K562 (cell line): ENCODE results near the gene FAM24B. TPM values are rescaled to one million over a fixed set of nuclear protein-coding genes. Genes with fewer than 3 reads are reported as not detected.
A peak's percentile ranks its signal among the peaks of the same experiment; 100 is the strongest.
"Not testable (repeated sequence)": the region's sequence is repeated elsewhere in the genome, so short reads cannot be mapped to it uniquely, and the experiment has no call there.

ENCODE experiments used
- ATAC-seq: fragments of 200-7000 bp; cut with Tn5 transposase; 3 replicates; pipeline ENCODE4 v1.9.1; 2020; ENCODE audit warnings: moderate library complexity
- BruUV-seq: library from RNA; stranded (reverse); fragments of 400-500 nt; replicated peaks from 2 replicates; lab custom pipeline; 2021; lab: Mats Ljungman, UMichigan
- CTCF ChIA-PET: fragments of 300-600 bp; formaldehyde crosslinking; extraction: SDS; loops from one replicate; lab custom pipeline; 2021; ENCODE audit warnings: low intra/inter-chr PET ratio; lab: Yijun Ruan, JAX
- POLR2A ChIA-PET: fragments of 300-600, 350-650 bp; sonication (Branson Sonifier 250); formaldehyde crosslinking; extraction: SDS; loops from one replicate; lab custom pipeline; 2021; ENCODE audit warnings: antibody characterized with exemption, inconsistent platforms; lab: Yijun Ruan, JAX
- DNase-seq, 4 experiments: peaks; one replicate each; pipeline versions ENCODE4 v3.0.0 to v3.0.0-alpha.2; 2011 to 2018; ENCODE audit warnings: low spot score in 3 of 4, mixed read lengths in 3 of 4; ENCODE audit errors: extremely low read depth in 1 of 4
- FAIRE-seq: peaks from 2 replicates; lab custom pipeline; 2011; peaks lifted over from hg19 to GRCh38; lab: Jason Lieb, UNC
- H2AFZ ChIP-seq: 2 replicates; pipeline ENCODE4 v1.6.0; 2011; ENCODE audit warnings: low read depth, low read length, control low read depth, inconsistent platforms
- H3K27ac ChIP-seq: fragments of 200-600 bp; 3 replicates; pipeline ENCODE4 v1.8.0; 2011; ENCODE audit warnings: low read depth, mild to moderate bottlenecking, control low read depth, inconsistent platforms, low read length, moderate library complexity, mixed read lengths; ENCODE audit errors: extremely low read depth
- H3K27me3 ChIP-seq, 2 experiments: fragments of 300-600 bp in 1 of 2; 2 replicates in 1 of 2; 3 replicates in 1 of 2; pipeline versions ENCODE4 v1.6.0 to v1.8.0; 2011; ENCODE audit warnings: inconsistent platforms in 2 of 2, low read length in 2 of 2, mild to moderate bottlenecking in 1 of 2, mixed read lengths in 1 of 2, moderate library complexity in 1 of 2; ENCODE audit not compliant: control insufficient read depth in 2 of 2, insufficient read depth in 2 of 2
- H3K36me3 ChIP-seq: fragments of 300-600 bp; 3 replicates; pipeline ENCODE4 v1.8.0; 2011; ENCODE audit warnings: mild to moderate bottlenecking, low read length, inconsistent platforms; ENCODE audit not compliant: control insufficient read depth, insufficient read depth
- H3K4me1 ChIP-seq, 2 experiments: fragments of 200-600 bp in 1 of 2; replicated peaks in 1 of 2; 2 replicates in 1 of 2; 3 replicates in 1 of 2; pipeline versions ENCODE4 v1.5.1 to v1.8.0; 2011; ENCODE audit warnings: inconsistent platforms in 2 of 2, low read length in 2 of 2, mild to moderate bottlenecking in 1 of 2, mixed read lengths in 1 of 2, moderate library complexity in 1 of 2; ENCODE audit not compliant: control insufficient read depth in 2 of 2, insufficient read depth in 2 of 2
- H3K4me2 ChIP-seq: 2 replicates; pipeline ENCODE4 v1.6.1; 2011; ENCODE audit warnings: low read length, control low read depth, inconsistent platforms, mixed read lengths; ENCODE audit not compliant: insufficient read depth
- H3K4me3 ChIP-seq: fragments of 200-600 bp; sonication (generic), shearing (Covaris generic); 2 replicates; pipeline ENCODE4 v1.5.1; 2016; ENCODE audit warnings: control low read depth, inconsistent platforms
- H3K79me2 ChIP-seq: fragments of 200-600 bp; 3 replicates; pipeline ENCODE4 v1.8.0; 2011; ENCODE audit warnings: low read length, inconsistent platforms; ENCODE audit not compliant: control insufficient read depth, insufficient read depth
- H3K9ac ChIP-seq, 2 experiments: 2 replicates each; pipeline versions ENCODE4 v1.6.0 to v1.6.1; 2011; ENCODE audit warnings: low read depth in 2 of 2, low read length in 2 of 2, control low read depth in 1 of 2, inconsistent platforms in 1 of 2, mild to moderate bottlenecking in 1 of 2, mixed read lengths in 1 of 2; ENCODE audit not compliant: insufficient read depth in 1 of 2
- H3K9me1 ChIP-seq: one replicate; pipeline ENCODE4 v1.6.0; 2011; ENCODE audit warnings: inconsistent platforms, mild to moderate bottlenecking, low read length, moderate library complexity; ENCODE audit not compliant: control insufficient read depth, insufficient read depth
- H3K9me3 ChIP-seq: replicated peaks from 2 replicates; pipeline ENCODE4 v1.5.1; 2011; ENCODE audit warnings: low read depth, low read length, inconsistent platforms; ENCODE audit not compliant: control insufficient read depth, insufficient read depth
- H4K20me1 ChIP-seq: replicated peaks from 2 replicates; pipeline ENCODE4 v1.6.1; 2011; ENCODE audit warnings: low read length, inconsistent platforms, mixed read lengths; ENCODE audit not compliant: control insufficient read depth, insufficient read depth
- ZNF507 ChIP-seq: conservative IDR thresholded peaks from 2 replicates; pipeline ENCODE4 v1.6.1; 2017; ENCODE audit warnings: missing genetic modification characterization, missing compliant biosample characterization
- WGBS: fragments of 100-300 bp; shearing (Covaris generic); methylation state at CpG from one replicate; pipeline ENCODE4 v1.1.6; 2016; ENCODE audit warnings: low coverage, mixed read lengths; ENCODE audit not compliant: insufficient coverage; ENCODE audit errors: missing lambda C conversion rate; 5-methylcytosine and 5-hydroxymethylcytosine counted together
- in situ Hi-C: fragments of 300-500 bp; cut with MboI; formaldehyde crosslinking; loops from 4 replicates; pipeline ENCODE4 v1.15.0; 2018; ENCODE audit warnings: inconsistent platforms, mixed read lengths
- intact Hi-C: fragments of 100-400 bp; cut with micrococcal nuclease; formaldehyde crosslinking; loops from 2 replicates; pipeline ENCODE4 v1.14.2; 2022
- polyA plus RNA-seq, 8 experiments: library from polyadenylated mRNA; depleted of rRNA in 4 of 8; stranded (reverse) in 5 of 8; unstranded in 3 of 8; fragments of >200 nt; fragmentation: Nextera tagmentation in 2 of 8; fragmentation: Illumina TruSeq in 1 of 8; extraction: Ambion mirVana in 2 of 8; extraction: Trizol in 1 of 8; gene quantifications; 2 replicates each; pipeline versions ENCODE4 v1.2.1 to v1.2.3, GENCODE V29; 2011 to 2014; ENCODE audit warnings: inconsistent platforms in 1 of 8, missing spikeins in 1 of 8
- total RNA-seq, 7 experiments: library from RNA; depleted of rRNA in 6 of 7; stranded (reverse); fragments of >200 nt in 6 of 7; fragmentation: Illumina TruSeq in 2 of 7; extraction: Trizol in 2 of 7; gene quantifications; 2 replicates each; pipeline versions ENCODE4 v1.2.1 to v1.2.3, GENCODE V29; 2011 to 2021; ENCODE audit warnings: low replicate concordance in 1 of 7
- TF ChIP-seq, protein P1 (sequence below), 2 experiments: fragments of 450-650 bp in 1 of 2; sonication (generic) in 1 of 2; formaldehyde crosslinking in 1 of 2; IDR thresholded peaks; 2 replicates each; pipeline versions ENCODE4 v1.7.1 to v1.9.0; 2016 to 2022; ENCODE audit warnings: inconsistent platforms in 1 of 2, mild to moderate bottlenecking in 1 of 2, missing genetic modification reagents in 1 of 2

FAM24B gene
- total and polyA plus RNA-seq, 9 of the 15 experiments (the other 6 are each of a cell fraction or from before 2014, with no cell fraction given): 6.0 to 19.6 (median 9.2) TPM

DNA sequence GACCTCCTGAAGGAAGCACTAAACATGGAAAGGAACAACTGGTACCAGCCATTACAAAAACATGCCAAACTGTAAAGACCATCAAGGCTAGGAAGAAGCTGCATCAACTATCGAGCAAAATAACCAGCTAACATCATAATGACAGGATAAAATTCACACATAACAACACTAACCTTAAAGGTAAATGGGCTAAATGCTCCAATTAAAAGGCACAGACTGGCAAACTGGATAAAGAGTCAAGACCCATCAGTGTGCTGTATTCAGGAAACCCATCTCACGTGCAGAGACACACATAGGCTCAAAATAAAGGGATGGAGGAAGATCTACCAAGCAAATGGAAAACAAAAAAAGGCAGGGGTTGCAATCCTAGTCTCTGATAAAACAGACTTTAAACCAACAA, 10.6 kb downstream of the FAM24B start:
- ATAC-seq, H3K4me2 ChIP-seq, H4K20me1 ChIP-seq, H3K27me3 ChIP-seq, CTCF ChIA-PET, BruUV-seq, intact Hi-C loops, H3K9ac ChIP-seq, FAIRE-seq, H2AFZ ChIP-seq, H3K9me3 ChIP-seq, H3K9me1 ChIP-seq: not testable (repeated sequence)
- H3K79me2 ChIP-seq: peaks cover 41% of the 10 kb centered on the region
- 82% methylated on average over 1 of the region's 2 CpGs for WGBS
- TF ChIP-seq ZNF507 (tag): peak; percentile 76
- TF ChIP-seq, all 486 proteins: peak for 1; not testable (repeated sequence) for 485
- H3K4me3 ChIP-seq, H3K27ac ChIP-seq, in situ Hi-C loops, H3K4me1 ChIP-seq, POLR2A ChIA-PET, DNase-seq, H3K36me3 ChIP-seq: not testable (repeated sequence)

DNA sequence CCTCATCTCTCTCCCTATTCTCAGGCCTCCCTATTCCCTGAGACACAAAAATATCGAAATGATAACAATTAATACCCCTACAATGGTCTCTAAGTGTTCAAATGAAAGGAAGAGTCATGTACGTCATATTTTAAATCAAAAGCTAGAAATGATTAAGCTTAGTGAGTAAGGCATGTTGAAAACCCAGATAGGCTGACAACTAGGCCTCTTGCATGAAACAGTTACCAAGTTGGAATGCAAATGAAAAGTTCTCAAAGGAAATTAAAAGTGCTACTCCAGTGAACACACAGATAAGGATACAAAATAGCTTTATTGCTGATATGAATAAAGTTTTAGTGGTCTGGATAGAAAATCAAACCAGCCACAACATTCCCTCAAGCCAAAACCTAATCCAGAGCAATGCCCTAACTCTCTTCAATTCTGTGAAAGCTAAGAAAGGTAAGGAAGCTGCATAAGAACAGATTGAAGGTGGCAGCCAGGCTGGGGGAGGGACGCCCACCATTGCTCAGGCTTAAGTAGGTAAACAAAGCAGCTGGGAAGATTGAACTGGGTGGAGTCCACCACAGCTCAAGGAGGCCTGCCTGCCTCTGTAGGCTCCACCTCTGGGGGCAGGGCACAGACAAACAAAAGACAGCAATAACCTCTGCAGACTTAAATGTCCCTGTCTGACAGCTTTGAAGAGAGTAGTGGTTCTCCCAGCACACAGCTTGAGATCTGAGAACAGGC, 12.5 kb downstream of the FAM24B start:
- H3K4me3 ChIP-seq, H3K4me1 ChIP-seq, H4K20me1 ChIP-seq, H3K27ac ChIP-seq, BruUV-seq, H3K36me3 ChIP-seq, H3K4me2 ChIP-seq, H2AFZ ChIP-seq, ATAC-seq, H3K9ac ChIP-seq, H3K9me3 ChIP-seq, CTCF ChIA-PET, H3K27me3 ChIP-seq, FAIRE-seq, in situ Hi-C loops, H3K9me1 ChIP-seq, DNase-seq, intact Hi-C loops: not testable (repeated sequence)
- TF ChIP-seq, protein P1, sequence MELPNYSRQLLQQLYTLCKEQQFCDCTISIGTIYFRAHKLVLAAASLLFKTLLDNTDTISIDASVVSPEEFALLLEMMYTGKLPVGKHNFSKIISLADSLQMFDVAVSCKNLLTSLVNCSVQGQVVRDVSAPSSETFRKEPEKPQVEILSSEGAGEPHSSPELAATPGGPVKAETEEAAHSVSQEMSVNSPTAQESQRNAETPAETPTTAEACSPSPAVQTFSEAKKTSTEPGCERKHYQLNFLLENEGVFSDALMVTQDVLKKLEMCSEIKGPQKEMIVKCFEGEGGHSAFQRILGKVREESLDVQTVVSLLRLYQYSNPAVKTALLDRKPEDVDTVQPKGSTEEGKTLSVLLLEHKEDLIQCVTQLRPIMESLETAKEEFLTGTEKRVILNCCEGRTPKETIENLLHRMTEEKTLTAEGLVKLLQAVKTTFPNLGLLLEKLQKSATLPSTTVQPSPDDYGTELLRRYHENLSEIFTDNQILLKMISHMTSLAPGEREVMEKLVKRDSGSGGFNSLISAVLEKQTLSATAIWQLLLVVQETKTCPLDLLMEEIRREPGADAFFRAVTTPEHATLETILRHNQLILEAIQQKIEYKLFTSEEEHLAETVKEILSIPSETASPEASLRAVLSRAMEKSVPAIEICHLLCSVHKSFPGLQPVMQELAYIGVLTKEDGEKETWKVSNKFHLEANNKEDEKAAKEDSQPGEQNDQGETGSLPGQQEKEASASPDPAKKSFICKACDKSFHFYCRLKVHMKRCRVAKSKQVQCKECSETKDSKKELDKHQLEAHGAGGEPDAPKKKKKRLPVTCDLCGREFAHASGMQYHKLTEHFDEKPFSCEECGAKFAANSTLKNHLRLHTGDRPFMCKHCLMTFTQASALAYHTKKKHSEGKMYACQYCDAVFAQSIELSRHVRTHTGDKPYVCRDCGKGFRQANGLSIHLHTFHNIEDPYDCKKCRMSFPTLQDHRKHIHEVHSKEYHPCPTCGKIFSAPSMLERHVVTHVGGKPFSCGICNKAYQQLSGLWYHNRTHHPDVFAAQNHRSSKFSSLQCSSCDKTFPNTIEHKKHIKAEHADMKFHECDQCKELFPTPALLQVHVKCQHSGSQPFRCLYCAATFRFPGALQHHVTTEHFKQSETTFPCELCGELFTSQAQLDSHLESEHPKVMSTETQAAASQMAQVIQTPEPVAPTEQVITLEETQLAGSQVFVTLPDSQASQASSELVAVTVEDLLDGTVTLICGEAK (IDR thresholded peaks at IDR 0.05): 0 out of 2 replicates have a peak, but pooled peaks have one; percentile 28
- TF ChIP-seq, protein P1 (CRISPR knock-in tag; IDR thresholded peaks at IDR 0.05): not testable (repeated sequence)
- POLR2A ChIA-PET: interaction anchor here (1.1 to 1.3 kb wide), 2 partner anchors 9 to 12 kb away, joined by 3 to 5 read pairs; no protein-coding TSS in a partner anchor
- H3K79me2 ChIP-seq: peaks cover 46% of the 10 kb centered on the region
- WGBS: 75% methylated on average over 3 of the region's 3 CpGs
